Measurements from ENCODE around the gene ASTE1. TPM values are rescaled to one million over a fixed set of nuclear protein-coding genes. Genes with fewer than 3 reads are reported as not detected.

The ASTE1 gene
- polyA plus RNA-seq, 3 donors: 3.1 to 7.2 (median 6.6) TPM

DNA sequence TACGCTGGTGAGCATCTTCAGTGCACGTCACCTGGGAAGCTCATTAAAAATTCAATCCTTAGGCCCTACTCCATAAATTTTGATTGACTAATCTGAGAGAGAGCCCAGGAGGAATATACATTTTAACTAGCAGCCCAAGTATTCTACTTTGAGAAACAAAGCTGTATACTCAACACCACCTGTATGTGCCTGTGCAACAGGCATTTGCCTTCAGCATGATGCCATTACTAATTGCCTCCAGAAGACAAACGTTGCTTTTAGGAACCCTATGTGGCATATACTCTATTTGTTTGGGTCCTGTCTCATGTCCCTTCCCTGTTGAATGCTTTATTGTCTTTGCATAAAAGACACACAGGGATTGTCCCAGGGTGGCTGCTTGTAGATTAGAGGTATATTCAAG, 7.7 kb downstream of the ASTE1 start:
- Histone ChIP-seq H3K79me2 (ENCODE audit: insufficient read depth, low read length) (peaks cover 10% of the 10 kb centered on the region), H3K9ac (ENCODE audit: insufficient read depth, low read length, poor library complexity, severe bottlenecking) (no peak overlapping the region), H3K36me3 (replicated peaks in 1 of 2; ENCODE audit: control insufficient read depth in 1 of 2, insufficient read depth in 2 of 2, low read length in 2 of 2) (peaks cover 50 to 67% of the 10 kb centered on the region in 2 donors), H3K4me2 (replicated peaks; ENCODE audit: extremely low read depth, low read length, poor library complexity, severe bottlenecking) (no peak overlapping the region), H3K27ac (ENCODE audit: low read depth in 1 of 2, low read length in 2 of 2) (no peak overlapping the region), H4K20me1 (ENCODE audit: insufficient read depth, low read length) (no peaks in the 10 kb centered on the region), H3K9me3 (replicated peaks in 1 of 2; ENCODE audit: control insufficient read depth in 1 of 2, insufficient read depth in 1 of 2, low read length in 2 of 2) (no peaks in the 10 kb centered on the region), H3K4me1 (ENCODE audit: control insufficient read depth in 1 of 2, insufficient read depth in 2 of 2, low read length in 2 of 2) (peaks cover 9 to 24% of the 10 kb centered on the region in 2 donors), H3K4me3 (replicated peaks in 1 of 3; ENCODE audit: low read depth in 2 of 3, low read length in 3 of 3) (no peak overlapping the region), H2AFZ (ENCODE audit: insufficient read depth, low read depth, low read length, poor library complexity, severe bottlenecking) (no peak overlapping the region), H3K27me3 (ENCODE audit: control insufficient read depth in 2 of 2, insufficient read depth in 2 of 2, low read length in 2 of 2) (no peaks in the 10 kb centered on the region)
- intact Hi-C loops (cut with micrococcal nuclease): loop anchor here in 1 of 2 donors (10.0 kb wide), 1 partner anchor 124 kb away; the partner anchor contains the start of gene ATP2C1
- Mint-ChIP-seq H3K9me3 (no peaks in the 10 kb centered on the region), H3K4me3 (no peak overlapping the region), H3K4me1 (peaks cover 30% of the 10 kb centered on the region), H3K27me3 (ENCODE audit: low read depth in 3 of 3) (no peaks in the 10 kb centered on the region), H3K27ac (no peak overlapping the region), H3K36me3 (peaks cover 44 to 49% of the 10 kb centered on the region in 2 donors)
- WGBS (ENCODE audit: insufficient coverage): 100% methylated on average over 1 of the region's 3 CpGs
- TF ChIP-seq, protein P1, sequence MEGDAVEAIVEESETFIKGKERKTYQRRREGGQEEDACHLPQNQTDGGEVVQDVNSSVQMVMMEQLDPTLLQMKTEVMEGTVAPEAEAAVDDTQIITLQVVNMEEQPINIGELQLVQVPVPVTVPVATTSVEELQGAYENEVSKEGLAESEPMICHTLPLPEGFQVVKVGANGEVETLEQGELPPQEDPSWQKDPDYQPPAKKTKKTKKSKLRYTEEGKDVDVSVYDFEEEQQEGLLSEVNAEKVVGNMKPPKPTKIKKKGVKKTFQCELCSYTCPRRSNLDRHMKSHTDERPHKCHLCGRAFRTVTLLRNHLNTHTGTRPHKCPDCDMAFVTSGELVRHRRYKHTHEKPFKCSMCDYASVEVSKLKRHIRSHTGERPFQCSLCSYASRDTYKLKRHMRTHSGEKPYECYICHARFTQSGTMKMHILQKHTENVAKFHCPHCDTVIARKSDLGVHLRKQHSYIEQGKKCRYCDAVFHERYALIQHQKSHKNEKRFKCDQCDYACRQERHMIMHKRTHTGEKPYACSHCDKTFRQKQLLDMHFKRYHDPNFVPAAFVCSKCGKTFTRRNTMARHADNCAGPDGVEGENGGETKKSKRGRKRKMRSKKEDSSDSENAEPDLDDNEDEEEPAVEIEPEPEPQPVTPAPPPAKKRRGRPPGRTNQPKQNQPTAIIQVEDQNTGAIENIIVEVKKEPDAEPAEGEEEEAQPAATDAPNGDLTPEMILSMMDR (IDR thresholded peaks at IDR 0.05): no peak
- DNase-seq: no peak

DNA sequence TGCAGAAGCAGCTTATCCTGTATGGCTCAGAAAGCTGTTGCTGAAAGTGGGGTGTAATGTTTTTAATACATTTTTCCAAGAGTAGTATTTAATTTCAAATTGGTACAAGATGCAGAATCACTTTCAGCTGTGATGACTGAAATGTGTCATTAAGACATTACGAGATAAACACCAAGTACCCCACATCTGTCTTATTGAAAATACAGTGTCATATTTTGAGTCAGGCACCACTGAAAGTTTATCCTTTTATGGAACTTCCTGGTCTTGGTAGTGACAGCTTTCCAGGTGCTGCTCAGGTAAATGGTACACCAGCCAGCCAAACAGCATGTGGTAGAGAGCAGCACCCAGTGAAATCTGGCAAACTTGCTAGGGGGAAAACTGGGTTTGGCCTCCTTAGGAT, 16.9 kb downstream of the ASTE1 start:
- intact Hi-C loops (cut with micrococcal nuclease): loop anchor here in 1 of 2 donors (10.0 kb wide), 1 partner anchor 115 kb away; the partner anchor contains the start of gene ATP2C1
- Histone ChIP-seq H3K4me3 (replicated peaks in 1 of 3; ENCODE audit: low read depth in 2 of 3, low read length in 3 of 3) (no peak overlapping the region), H3K27ac (ENCODE audit: low read depth in 1 of 2, low read length in 2 of 2) (no peak overlapping the region), H3K36me3 (replicated peaks in 1 of 2; ENCODE audit: control insufficient read depth in 1 of 2, insufficient read depth in 2 of 2, low read length in 2 of 2) (peaks cover 32 to 69% of the 10 kb centered on the region in 2 donors), H3K9ac (ENCODE audit: insufficient read depth, low read length, poor library complexity, severe bottlenecking) (no peak overlapping the region), H3K79me2 (ENCODE audit: insufficient read depth, low read length) (no peaks in the 10 kb centered on the region), H3K27me3 (ENCODE audit: control insufficient read depth in 2 of 2, insufficient read depth in 2 of 2, low read length in 2 of 2) (no peaks in the 10 kb centered on the region), H4K20me1 (ENCODE audit: insufficient read depth, low read length) (no peaks in the 10 kb centered on the region), H2AFZ (ENCODE audit: insufficient read depth, low read depth, low read length, poor library complexity, severe bottlenecking) (no peak overlapping the region), H3K4me2 (replicated peaks; ENCODE audit: extremely low read depth, low read length, poor library complexity, severe bottlenecking) (no peak overlapping the region), H3K4me1 (ENCODE audit: control insufficient read depth in 1 of 2, insufficient read depth in 2 of 2, low read length in 2 of 2) (no peaks in the 10 kb centered on the region), H3K9me3 (replicated peaks in 1 of 2; ENCODE audit: control insufficient read depth in 1 of 2, insufficient read depth in 1 of 2, low read length in 2 of 2) (no peaks in the 10 kb centered on the region)
- WGBS (ENCODE audit: insufficient coverage): no CpG with 5 or more reads among the region's 1 CpG
- TF ChIP-seq, protein P1 (IDR thresholded peaks at IDR 0.05): no peak
- DNase-seq: no peak
- H3K27ac Mint-ChIP-seq: no peak overlapping the region
- no peaks in the 10 kb centered on the region for H3K27me3 Mint-ChIP-seq (ENCODE audit: low read depth in 3 of 3)
- H3K4me3 Mint-ChIP-seq: no peak overlapping the region
- peaks cover 54 to 68% of the 10 kb centered on the region in 2 donors for H3K36me3 Mint-ChIP-seq
- peaks cover 6% of the 10 kb centered on the region for H3K4me1 Mint-ChIP-seq
- H3K9me3 Mint-ChIP-seq: no peaks in the 10 kb centered on the region

Measured in CD14-positive monocyte (primary cell).